Spleen (tissue), 11 donors: ENCODE measurements around the gene IFT172. TPM values are rescaled to one million over a fixed set of nuclear protein-coding genes. Genes with fewer than 3 reads are reported as not detected.

Experiments
- DNase-seq: peaks from one replicate; pipeline ENCODE4 v3.0.0-alpha.2; 2020
- H3K27ac ChIP-seq, 8 donors: fragments of 200-600 bp; sonication (generic) in 7 of 8; 1 replicate in 4 of 8; 2 replicates in 4 of 8; pipeline versions ENCODE4 v1.5.0 to v1.8.0; 2016 to 2021; ENCODE audit warnings: inconsistent platforms in 4 of 8, mild to moderate bottlenecking in 4 of 8, moderate library complexity in 1 of 8
- H3K27me3 ChIP-seq, 7 donors: fragments of 200-600 bp; sonication (generic) in 6 of 7; replicated peaks in 1 of 7; 1 replicate in 4 of 7; 2 replicates in 3 of 7; pipeline versions ENCODE4 v1.5.0 to v1.8.0; 2016 to 2021; ENCODE audit warnings: inconsistent platforms in 3 of 7, mild to moderate bottlenecking in 1 of 7
- H3K36me3 ChIP-seq, 6 donors: fragments of 200-600 bp; sonication (generic) in 5 of 6; 1 replicate in 4 of 6; 2 replicates in 2 of 6; pipeline versions ENCODE4 v1.5.0 to v1.8.0; 2016 to 2021; ENCODE audit warnings: inconsistent platforms in 2 of 6
- H3K4me1 ChIP-seq, 6 donors: fragments of 200-600 bp; sonication (generic) in 5 of 6; 1 replicate in 3 of 6; 2 replicates in 3 of 6; pipeline versions ENCODE4 v1.5.0 to v1.8.0; 2016 to 2021; ENCODE audit warnings: inconsistent platforms in 3 of 6
- H3K4me3 ChIP-seq, 8 donors: fragments of 200-600 bp; sonication (generic) in 7 of 8; 1 replicate in 4 of 8; 2 replicates in 4 of 8; pipeline versions ENCODE4 v1.5.0 to v1.8.0; 2016 to 2021; ENCODE audit warnings: inconsistent platforms in 4 of 8, mild to moderate bottlenecking in 4 of 8, moderate library complexity in 2 of 8
- H3K9me3 ChIP-seq, 8 donors: fragments of 200-600 bp; sonication (generic) in 7 of 8; 1 replicate in 4 of 8; 2 replicates in 4 of 8; pipeline versions ENCODE4 v1.5.0 to v1.8.0; 2016 to 2021; ENCODE audit warnings: inconsistent platforms in 4 of 8
- POLR2A ChIP-seq, 3 donors: fragments of 450-650 bp; IDR thresholded peaks; one replicate each; pipeline ENCODE4 v1.5.1; 2017; ENCODE audit warnings: antibody characterized with exemption in 3 of 3, mild to moderate bottlenecking in 1 of 3
- POLR2AphosphoS5 ChIP-seq, 3 donors: sonication (generic); formaldehyde crosslinking; IDR thresholded peaks; one replicate each; pipeline ENCODE4 v1.5.1; 2017; ENCODE audit warnings: antibody characterized with exemption in 3 of 3
- WGBS, 5 donors: extraction: QIAGEN DNeasy Blood & Tissue Kit in 3 of 5; methylation state at CpG; one replicate each; pipeline versions ENCODE4 v1.1.5 to v1.1.7; 2013 to 2018; 5-methylcytosine and 5-hydroxymethylcytosine counted together
- intact Hi-C: fragments of 100-400 bp; cut with DNase I; formaldehyde crosslinking; loops from one replicate; pipeline ENCODE4 v1.15.0; 2023; ENCODE audit warnings: low total_unique reads
- polyA plus RNA-seq, 3 donors: library from polyadenylated mRNA; stranded (reverse); fragments of 200-250 nt; gene quantifications; one replicate each; pipeline ENCODE4 v1.2.1, GENCODE V29; 2013
- total RNA-seq, 7 donors: library from RNA; depleted of rRNA in 3 of 7; stranded (reverse); fragments of >200 nt in 3 of 7; fragmentation: NEBNext Ultra II Directional in 4 of 7; extraction: Animal tissue kit (Norgen Biotek cat#: 25700) in 4 of 7; gene quantifications; one replicate each; pipeline versions ENCODE4 v1.1.0 to v1.2.1, GENCODE V29; 2016 to 2021
- TF ChIP-seq, protein P1 (sequence below), 11 experiments: fragments of 200-600 bp in 7 of 11; fragments of 450-650 bp in 4 of 11; sonication (generic) in 4 of 11; IDR thresholded peaks in 8 of 11; conservative IDR thresholded peaks in 3 of 11; 1 replicate in 7 of 11; 2 replicates in 4 of 11; pipeline versions ENCODE4 v1.4.0 to v1.8.0; 2016 to 2021; ENCODE audit warnings: antibody characterized with exemption in 11 of 11, inconsistent platforms in 4 of 11, mild to moderate bottlenecking in 1 of 11
- donor health status: healthy with polysubstance abuse.
- donor health status: DM: no; HTN: no; CAD: no; lungs with moderate emphysema.
- donor health status: DM: no; HTN: no; CAD: no.
- donor health status: Bipolar disorder and iron deficiency.
- donor health status: healthy.
- donor health status: DM: no; HTN: no; CAD: no.
- donor health status: DM: yes; HTN: yes; CAD: no.

The IFT172 gene
- total and polyA plus RNA-seq, 10 donors: 14.4 to 48.4 (median 35.1) TPM

DNA sequence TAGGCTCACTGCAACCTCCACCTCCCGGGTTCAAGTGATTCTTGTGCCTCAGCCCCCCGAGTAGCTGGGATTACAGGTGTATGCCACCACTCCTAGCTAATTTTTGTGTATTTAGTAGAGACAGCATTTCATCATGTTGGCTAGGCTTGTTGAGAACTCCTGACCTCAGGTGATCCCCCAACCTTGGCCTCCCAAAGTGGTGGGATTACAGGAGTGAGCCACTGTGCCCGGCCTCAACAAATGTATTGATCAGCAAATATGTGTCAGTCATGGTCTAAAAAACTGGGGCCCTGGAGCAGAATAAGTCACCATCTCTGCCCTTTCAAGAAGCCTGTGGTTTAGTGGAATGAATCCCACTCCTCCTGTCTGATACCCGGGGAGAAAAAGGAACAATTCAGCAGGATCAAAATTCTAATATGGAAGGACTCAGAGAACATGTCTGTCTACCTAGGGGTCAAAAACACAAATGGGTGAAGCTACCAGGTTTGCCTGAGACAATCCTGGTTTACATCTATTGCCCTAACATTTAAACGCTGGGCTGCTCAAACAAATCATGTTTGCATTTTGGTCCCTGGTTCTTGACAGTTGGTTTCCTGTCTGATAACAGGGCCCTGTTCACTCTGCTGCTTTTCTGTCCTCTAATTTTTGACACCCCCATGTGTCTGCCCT lies 28.7 kb upstream of the IFT172 start:
- H3K36me3 ChIP-seq: no peaks in the 10 kb centered on the region
- intact Hi-C loops: no loop called here
- H3K27me3 ChIP-seq: peaks cover 0 to 15% (median 0%) of the 10 kb centered on the region in 7 donors
- H3K27ac ChIP-seq: no peak overlapping the region
- TF ChIP-seq, protein P1, sequence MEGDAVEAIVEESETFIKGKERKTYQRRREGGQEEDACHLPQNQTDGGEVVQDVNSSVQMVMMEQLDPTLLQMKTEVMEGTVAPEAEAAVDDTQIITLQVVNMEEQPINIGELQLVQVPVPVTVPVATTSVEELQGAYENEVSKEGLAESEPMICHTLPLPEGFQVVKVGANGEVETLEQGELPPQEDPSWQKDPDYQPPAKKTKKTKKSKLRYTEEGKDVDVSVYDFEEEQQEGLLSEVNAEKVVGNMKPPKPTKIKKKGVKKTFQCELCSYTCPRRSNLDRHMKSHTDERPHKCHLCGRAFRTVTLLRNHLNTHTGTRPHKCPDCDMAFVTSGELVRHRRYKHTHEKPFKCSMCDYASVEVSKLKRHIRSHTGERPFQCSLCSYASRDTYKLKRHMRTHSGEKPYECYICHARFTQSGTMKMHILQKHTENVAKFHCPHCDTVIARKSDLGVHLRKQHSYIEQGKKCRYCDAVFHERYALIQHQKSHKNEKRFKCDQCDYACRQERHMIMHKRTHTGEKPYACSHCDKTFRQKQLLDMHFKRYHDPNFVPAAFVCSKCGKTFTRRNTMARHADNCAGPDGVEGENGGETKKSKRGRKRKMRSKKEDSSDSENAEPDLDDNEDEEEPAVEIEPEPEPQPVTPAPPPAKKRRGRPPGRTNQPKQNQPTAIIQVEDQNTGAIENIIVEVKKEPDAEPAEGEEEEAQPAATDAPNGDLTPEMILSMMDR (IDR thresholded peaks at IDR 0.05 in 8 of 11, conservative IDR thresholded peaks at IDR 0.05 in 3 of 11): no peak
- TF ChIP-seq POLR2AphosphoS5 (IDR thresholded peaks at IDR 0.05) (no peak), POLR2A (IDR thresholded peaks at IDR 0.05) (no peak)
- H3K9me3 ChIP-seq: no peaks in the 10 kb centered on the region
- H3K4me1 ChIP-seq: no peaks in the 10 kb centered on the region
- no peak for DNase-seq
- H3K4me3 ChIP-seq: no peak overlapping the region
- WGBS, 5 donors: 79 to 87% (median 84%) methylated on average over 5 of the region's 5 CpGs

DNA sequence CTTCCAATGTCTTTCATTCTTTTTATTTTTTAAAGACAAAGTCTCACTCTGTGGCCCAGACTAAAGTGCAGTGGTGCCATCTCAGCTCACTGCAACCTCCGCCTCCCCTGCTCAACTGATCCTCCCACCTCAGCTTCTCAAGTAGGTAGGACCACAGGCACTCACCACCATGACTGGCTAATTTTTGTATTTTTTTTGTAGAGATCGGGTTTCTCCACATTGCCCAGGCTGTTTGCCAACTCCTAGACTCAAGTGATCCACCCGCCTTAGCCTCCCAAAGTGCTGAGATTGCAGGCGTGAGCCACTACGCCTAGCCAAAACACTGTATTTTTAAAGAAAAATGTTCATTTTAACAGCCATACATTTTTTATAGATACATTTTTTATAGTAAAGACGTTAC lies 19.8 kb upstream of the IFT172 start:
- DNase-seq: no peak
- H3K9me3 ChIP-seq: no peaks in the 10 kb centered on the region
- H3K27me3 ChIP-seq: peaks cover 0 to 7% (median 0%) of the 10 kb centered on the region in 7 donors
- intact Hi-C loops: no loop called here
- H3K27ac ChIP-seq: no peak overlapping the region
- H3K4me1 ChIP-seq: no peaks in the 10 kb centered on the region
- TF ChIP-seq, protein P1 (IDR thresholded peaks at IDR 0.05 in 8 of 11, conservative IDR thresholded peaks at IDR 0.05 in 3 of 11): no peak
- TF ChIP-seq POLR2AphosphoS5 (IDR thresholded peaks at IDR 0.05): no peak
- no peak for TF ChIP-seq POLR2A (IDR thresholded peaks at IDR 0.05)
- no peak overlapping the region for H3K4me3 ChIP-seq
- no peaks in the 10 kb centered on the region for H3K36me3 ChIP-seq
- 56 to 63% (median 60%) methylated on average over 6 of the region's 6 CpGs for WGBS, 5 donors

DNA sequence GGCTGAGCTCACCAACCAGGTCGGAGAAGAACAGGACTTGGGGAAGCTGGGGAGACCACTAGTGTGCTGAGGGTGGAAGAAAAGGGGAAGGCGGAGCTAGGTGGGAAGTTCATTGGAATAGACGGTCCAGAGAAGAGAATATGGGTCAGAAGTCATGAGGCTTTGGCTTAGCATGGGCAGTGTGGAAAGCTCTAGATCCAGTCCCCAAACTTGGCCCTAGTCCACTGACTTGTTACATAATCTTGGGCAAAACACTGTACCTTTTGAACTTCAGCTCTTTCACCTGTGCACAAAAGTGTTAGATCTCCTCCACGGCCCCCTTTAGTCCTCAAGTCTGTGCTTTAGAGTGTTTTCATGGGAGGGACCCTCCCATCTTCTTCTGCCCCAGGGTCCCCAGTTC lies 17.8 kb upstream of the IFT172 start:
- peaks cover 0 to 7% (median 0%) of the 10 kb centered on the region in 7 donors for H3K27me3 ChIP-seq
- H3K4me3 ChIP-seq: no peak overlapping the region
- H3K27ac ChIP-seq: no peak overlapping the region
- TF ChIP-seq POLR2AphosphoS5 (IDR thresholded peaks at IDR 0.05) (no peak), POLR2A (IDR thresholded peaks at IDR 0.05) (no peak)
- TF ChIP-seq, protein P1 (IDR thresholded peaks at IDR 0.05 in 8 of 11, conservative IDR thresholded peaks at IDR 0.05 in 3 of 11): no peak
- intact Hi-C loops: no loop called here
- H3K4me1 ChIP-seq: no peaks in the 10 kb centered on the region
- no peaks in the 10 kb centered on the region for H3K36me3 ChIP-seq
- WGBS, 5 donors: 63 to 79% (median 67%) methylated on average over 4 of the region's 4 CpGs
- no peak for DNase-seq
- no peaks in the 10 kb centered on the region for H3K9me3 ChIP-seq

DNA sequence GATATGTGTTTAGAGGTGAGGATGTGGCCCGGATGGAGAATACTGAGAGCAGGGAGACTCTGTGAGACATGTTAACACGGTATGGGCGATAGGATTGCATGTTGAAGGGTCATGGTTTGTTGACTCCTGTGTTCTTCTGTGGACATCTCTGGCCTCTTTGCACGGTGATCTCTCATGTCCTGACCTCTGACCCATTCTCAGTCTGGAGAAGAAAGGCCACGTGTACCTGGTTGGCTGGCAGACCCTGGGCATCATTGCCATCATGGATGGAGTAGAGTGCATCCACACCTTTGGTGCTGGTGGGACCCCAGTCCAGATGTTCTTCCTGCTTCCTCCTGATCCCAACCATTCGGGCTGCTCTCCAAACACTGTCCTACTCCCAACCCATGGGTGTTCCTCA lies 17.0 kb upstream of the IFT172 start:
- H3K27ac ChIP-seq: no peak overlapping the region
- intact Hi-C loops: no loop called here
- H3K9me3 ChIP-seq: no peaks in the 10 kb centered on the region
- H3K27me3 ChIP-seq: peaks cover 0 to 7% (median 0%) of the 10 kb centered on the region in 7 donors
- 81 to 91% (median 88%) methylated on average over 6 of the region's 6 CpGs for WGBS, 5 donors
- TF ChIP-seq, protein P1 (IDR thresholded peaks at IDR 0.05 in 8 of 11, conservative IDR thresholded peaks at IDR 0.05 in 3 of 11): no peak
- TF ChIP-seq POLR2A (IDR thresholded peaks at IDR 0.05): no peak
- H3K4me3 ChIP-seq: no peak overlapping the region
- no peaks in the 10 kb centered on the region for H3K36me3 ChIP-seq
- no peaks in the 10 kb centered on the region for H3K4me1 ChIP-seq
- DNase-seq: no peak
